Activated T-cell treated with anti-CD3 and anti-CD28 coated beads for 24 hours (primary cell): Measurements from ENCODE around the gene SPRED2.

Source experiments
- DNase-seq: peaks from one replicate; pipeline ENCODE4 v3.0.0-alpha.2; 2020; ENCODE audit warnings: low read depth

Gene SPRED2

GRCh38 chr2:65364986-65365733 is 67.2 kb downstream of the SPRED2 start:
- DNase-seq = no peak

GRCh38 chr2:65363879-65364666 is 68.3 kb downstream of the SPRED2 start:
- no peak for DNase-seq

- DNase-seq = no peak
These were observed 70.8 kb downstream of the SPRED2 start for GRCh38 chr2:65361623-65362022.

GRCh38 chr2:65360441-65360840 is 72.0 kb downstream of the SPRED2 start:
- no peak for DNase-seq

GRCh38 chr2:65358678-65359400 is 73.6 kb downstream of the SPRED2 start:
- DNase-seq = no peak

GRCh38 chr2:65357959-65358294 is 74.5 kb downstream of the SPRED2 start:
- no peak for DNase-seq

GRCh38 chr2:65357095-65357958 is 75.1 kb downstream of the SPRED2 start:
- DNase-seq = no peak

GRCh38 chr2:65355186-65355831 is 77.1 kb downstream of the SPRED2 start:
- no peak for DNase-seq

- DNase-seq = no peak
These were observed 77.6 kb downstream of the SPRED2 start for GRCh38 chr2:65354773-65355172.

GRCh38 chr2:65353927-65354326 is 78.5 kb downstream of the SPRED2 start:
- no peak for DNase-seq

GRCh38 chr2:65353046-65353445 is 79.4 kb downstream of the SPRED2 start:
- DNase-seq = no peak

GRCh38 chr2:65351948-65352595 is 80.3 kb downstream of the SPRED2 start:
- DNase-seq = no peak

GRCh38 chr2:65351234-65351947 is 81.0 kb downstream of the SPRED2 start:
- DNase-seq = no peak

GRCh38 chr2:65350651-65351056 is 81.7 kb downstream of the SPRED2 start:
- no peak for DNase-seq

- no peak for DNase-seq
These were observed 82.5 kb downstream of the SPRED2 start for GRCh38 chr2:65349863-65350262.

GRCh38 chr2:65347913-65348312 is 84.5 kb downstream of the SPRED2 start:
- no peak for DNase-seq

- no peak for DNase-seq
These were observed 86.8 kb downstream of the SPRED2 start for GRCh38 chr2:65345631-65346030.

- no peak for DNase-seq
These were observed 87.7 kb downstream of the SPRED2 start for GRCh38 chr2:65344689-65345088.

- no peak for DNase-seq
These were observed 88.2 kb downstream of the SPRED2 start for GRCh38 chr2:65344182-65344581.

- DNase-seq = no peak
These were observed 89.0 kb downstream of the SPRED2 start for GRCh38 chr2:65343386-65343785.
